NT2/D1 (cell line): Measurements from ENCODE around the gene NPHS1.

Experiments
- DNase-seq: peaks from one replicate; pipeline ENCODE4 v3.0.0-alpha.2; 2011; ENCODE audit warnings: low read depth, low spot score
- H3K27me3 ChIP-seq: 2 replicates; pipeline ENCODE4 v1.6.0; 2011; ENCODE audit warnings: mild to moderate bottlenecking; ENCODE audit not compliant: insufficient read length, insufficient read depth
- H3K36me3 ChIP-seq: 2 replicates; pipeline ENCODE4 v1.6.1; 2011; ENCODE audit warnings: mild to moderate bottlenecking, low read length, mixed read lengths; ENCODE audit not compliant: insufficient read depth, insufficient read length
- H3K4me1 ChIP-seq: 2 replicates; pipeline ENCODE4 v1.5.1; 2011; ENCODE audit not compliant: insufficient read depth, insufficient read length
- H3K4me3 ChIP-seq: 2 replicates; pipeline ENCODE4 v1.5.1; 2011; ENCODE audit warnings: low read depth; ENCODE audit not compliant: insufficient read length
- H3K9ac ChIP-seq: 2 replicates; pipeline ENCODE4 v1.6.0; 2011; ENCODE audit warnings: low read depth; ENCODE audit not compliant: insufficient read length
- H3K9me3 ChIP-seq: 2 replicates; pipeline ENCODE4 v1.5.1; 2011; ENCODE audit warnings: mild to moderate bottlenecking, low read length; ENCODE audit not compliant: insufficient read depth
- SUZ12 ChIP-seq: IDR thresholded peaks from 2 replicates; pipeline ENCODE4 v1.6.1; 2011; ENCODE audit not compliant: insufficient read length, insufficient read depth; ENCODE audit errors: extremely low read depth
- YY1 ChIP-seq: IDR thresholded peaks from 2 replicates; pipeline ENCODE4 v1.6.1; 2011; ENCODE audit not compliant: insufficient read length, insufficient read depth
- ZNF274 ChIP-seq: IDR thresholded peaks from 2 replicates; pipeline ENCODE4 v1.6.1; 2011; ENCODE audit warnings: mild to moderate bottlenecking, low read depth, low read length

The NPHS1 gene

GRCh38 chr19:35852029-35852780, at the start of gene NPHS1:
Gene NPHS1, minus strand, starts transcription at chr19:35852504. Its CDS starts 667 bp downstream, at chr19:35851837.
- no peak for TF ChIP-seq SUZ12
- no peak for TF ChIP-seq YY1
- no peak for TF ChIP-seq ZNF274
- H3K9ac ChIP-seq = peak within 1 kb of the TSS; percentile 43
- peaks cover 50% of the 10 kb centered on the region for H3K27me3 ChIP-seq
- H3K4me3 ChIP-seq = no peak within 1 kb of the TSS
- DNase-seq = no peak
- peaks cover 4% of the 10 kb centered on the region for H3K4me1 ChIP-seq
- no peaks in the 10 kb centered on the region for H3K36me3 ChIP-seq
- no peaks in the 10 kb centered on the region for H3K9me3 ChIP-seq

GRCh38 chr19:35901055-35901644, 48.8 kb upstream of the NPHS1 start:
- peak overlapping the region; percentile 89 for H3K4me3 ChIP-seq
- H3K9ac ChIP-seq = no peak overlapping the region
- TF ChIP-seq SUZ12 (no peak), ZNF274 (no peak), YY1 (no peak)
- no peaks in the 10 kb centered on the region for H3K9me3 ChIP-seq
- peaks cover 23% of the 10 kb centered on the region for H3K36me3 ChIP-seq
- no peak for DNase-seq
- H3K27me3 ChIP-seq = no peaks in the 10 kb centered on the region
- peaks cover 3% of the 10 kb centered on the region for H3K4me1 ChIP-seq

GRCh38 chr19:35899547-35900214, 47.4 kb upstream of the NPHS1 start:
- Histone ChIP-seq H3K27me3 (no peaks in the 10 kb centered on the region), H3K9me3 (no peaks in the 10 kb centered on the region), H3K4me1 (peaks cover 3% of the 10 kb centered on the region), H3K4me3 (peak overlapping the region; percentile 89), H3K9ac (peak overlapping the region; percentile 94), H3K36me3 (peaks cover 28% of the 10 kb centered on the region)
- no peak for TF ChIP-seq YY1
- TF ChIP-seq ZNF274 = no peak
- no peak for TF ChIP-seq SUZ12
- no peak for DNase-seq

GRCh38 chr19:35898499-35898809, 46.1 kb upstream of the NPHS1 start:
- H3K4me3 ChIP-seq = peak overlapping the region; percentile 89
- no peaks in the 10 kb centered on the region for H3K9me3 ChIP-seq
- TF ChIP-seq YY1 (no peak), ZNF274 (no peak), SUZ12 (no peak)
- peak overlapping the region; percentile 74 for H3K9ac ChIP-seq
- H3K27me3 ChIP-seq = no peaks in the 10 kb centered on the region
- H3K4me1 ChIP-seq = peaks cover 1% of the 10 kb centered on the region
- no peak for DNase-seq
- H3K36me3 ChIP-seq = peaks cover 39% of the 10 kb centered on the region

- DNase-seq = no peak
- Histone ChIP-seq H3K27me3 (no peaks in the 10 kb centered on the region), H3K4me1 (no peaks in the 10 kb centered on the region), H3K4me3 (no peak overlapping the region), H3K9me3 (no peaks in the 10 kb centered on the region), H3K9ac (peak overlapping the region; percentile 74), H3K36me3 (peaks cover 43% of the 10 kb centered on the region)
- TF ChIP-seq ZNF274 (no peak), SUZ12 (no peak), YY1 (no peak)
Observed at GRCh38 chr19:35897706-35898451, 45.6 kb upstream of the NPHS1 start.

- Histone ChIP-seq H3K36me3 (peaks cover 45% of the 10 kb centered on the region), H3K9ac (no peak overlapping the region), H3K4me1 (no peaks in the 10 kb centered on the region)
Observed at GRCh38 chr19:35896643-35897040, 44.3 kb upstream of the NPHS1 start.

GRCh38 chr19:35895911-35896642, 43.8 kb upstream of the NPHS1 start:
- H3K9me3 ChIP-seq = no peaks in the 10 kb centered on the region
- H3K9ac ChIP-seq = no peak overlapping the region
- no peak overlapping the region for H3K4me3 ChIP-seq
- H3K4me1 ChIP-seq = no peaks in the 10 kb centered on the region
- no peak for TF ChIP-seq SUZ12
- no peaks in the 10 kb centered on the region for H3K27me3 ChIP-seq
- peaks cover 45% of the 10 kb centered on the region for H3K36me3 ChIP-seq
- no peak for DNase-seq

More at GRCh38 chr19:35896643-35897040, 44.3 kb upstream of the NPHS1 start:
- Histone ChIP-seq H3K9me3 (no peaks in the 10 kb centered on the region), H3K27me3 (no peaks in the 10 kb centered on the region), H3K4me3 (no peak overlapping the region)
- DNase-seq = no peak
- no peak for TF ChIP-seq ZNF274
